SK-N-SH (cell line): ENCODE results near the gene KDM2A. TPM values are rescaled to one million over a fixed set of nuclear protein-coding genes. Genes with fewer than 3 reads are reported as not detected.

ENCODE experiments used
- CTCF ChIA-PET: fragments of 300-600, 350-600 bp; formaldehyde crosslinking; extraction: SDS; loops from one replicate; lab custom pipeline; 2021; lab: Yijun Ruan, JAX
- POLR2A ChIA-PET: fragments of 350-600 bp; sonication (Branson Sonifier 250); formaldehyde crosslinking; extraction: SDS; loops from one replicate; lab custom pipeline; 2020; ENCODE audit warnings: antibody characterized with exemption, inconsistent platforms; lab: Yijun Ruan, JAX
- DNase-seq: peaks from one replicate; pipeline ENCODE4 v3.0.0; 2012
- H2AFZ ChIP-seq: fragments of 200-600 bp; sonication (generic); 2 replicates; pipeline ENCODE4 v1.8.1; 2016; ENCODE audit warnings: antibody characterized with exemption, mild to moderate bottlenecking, low read depth
- H3F3A ChIP-seq: fragments of 200-600 bp; sonication (generic); replicated peaks from 2 replicates; pipeline ENCODE3; 2016; ENCODE audit warnings: antibody characterized with exemption, mild to moderate bottlenecking; ENCODE audit not compliant: insufficient read depth
- H3K27ac ChIP-seq, 2 experiments: fragments of 200-500 bp in 1 of 2; fragments of 200-600 bp in 1 of 2; sonication (Bioruptor generic) in 1 of 2; sonication (generic), shearing (Covaris generic) in 1 of 2; 2 replicates each; pipeline versions ENCODE4 v1.5.1 to v1.6.1; 2014 to 2016; ENCODE audit warnings: low read depth in 2 of 2, inconsistent platforms in 1 of 2, low read length in 1 of 2, mild to moderate bottlenecking in 1 of 2, mixed read lengths in 1 of 2
- H3K27me3 ChIP-seq: fragments of 200-600 bp; sonication (generic), shearing (Covaris generic); 2 replicates; pipeline ENCODE4 v1.6.1; 2016; ENCODE audit warnings: mixed run types; ENCODE audit not compliant: insufficient read depth
- H3K36me3 ChIP-seq, 2 experiments: fragments of 200-500 bp in 1 of 2; fragments of 200-600 bp in 1 of 2; sonication (Bioruptor generic) in 1 of 2; sonication (generic) in 1 of 2; replicated peaks in 1 of 2; 2 replicates each; pipeline versions ENCODE3 to v1.5.1; 2014 to 2016; ENCODE audit warnings: low read length in 1 of 2, mild to moderate bottlenecking in 1 of 2; ENCODE audit not compliant: insufficient read depth in 2 of 2, control insufficient read depth in 1 of 2
- H3K4me1 ChIP-seq, 2 experiments: fragments of 200-500 bp in 1 of 2; fragments of 200-600 bp in 1 of 2; sonication (Bioruptor generic) in 1 of 2; sonication (generic), shearing (Covaris generic) in 1 of 2; 2 replicates each; pipeline versions ENCODE4 v1.5.1 to v1.6.1; 2014 to 2016; ENCODE audit warnings: low read depth in 1 of 2, low read length in 1 of 2, mixed run types in 1 of 2; ENCODE audit not compliant: insufficient read depth in 2 of 2, control insufficient read depth in 1 of 2
- H3K4me2 ChIP-seq: fragments of 200-600 bp; sonication (generic), shearing (Covaris generic); 2 replicates; pipeline ENCODE4 v1.6.1; 2017; ENCODE audit warnings: mixed run types
- H3K4me3 ChIP-seq, 2 experiments: fragments of 200-500 bp in 1 of 2; fragments of 200-600 bp in 1 of 2; sonication (Bioruptor generic) in 1 of 2; sonication (generic), shearing (Covaris generic) in 1 of 2; 2 replicates each; pipeline versions ENCODE4 v1.5.1 to v1.8.1; 2014 to 2016; ENCODE audit warnings: low read depth in 2 of 2, inconsistent platforms in 1 of 2, low read length in 1 of 2, mild to moderate bottlenecking in 1 of 2, mixed read lengths in 1 of 2, moderate library complexity in 1 of 2
- H3K79me2 ChIP-seq: fragments of 200-600 bp; sonication (generic); 2 replicates; pipeline ENCODE4 v1.8.1; 2017; ENCODE audit warnings: mild to moderate bottlenecking; ENCODE audit not compliant: insufficient read depth
- H3K9ac ChIP-seq: fragments of 200-600 bp; sonication (generic); 2 replicates; pipeline ENCODE4 v1.6.1; 2017; ENCODE audit warnings: mixed run types
- H3K9me2 ChIP-seq: fragments of 200-600 bp; sonication (generic); 2 replicates; pipeline ENCODE4 v1.6.1; 2017; ENCODE audit warnings: mixed run types
- H3K9me3 ChIP-seq: fragments of 200-600 bp; sonication (generic); 2 replicates; pipeline ENCODE4 v1.6.1; 2017; ENCODE audit warnings: mixed run types, mild to moderate bottlenecking, moderate library complexity
- H4K20me1 ChIP-seq: fragments of 200-600 bp; sonication (generic); 2 replicates; pipeline ENCODE4 v1.6.1; 2017; ENCODE audit warnings: mild to moderate bottlenecking, mixed run types; ENCODE audit not compliant: insufficient read depth
- ELF1 ChIP-seq: IDR thresholded peaks from 2 replicates; pipeline ENCODE4 v1.4.0; 2012
- FOXJ3 ChIP-seq: sonication (generic); formaldehyde crosslinking; IDR thresholded peaks from 2 replicates; pipeline ENCODE4 v1.5.1; 2020; ENCODE audit warnings: mild to moderate bottlenecking, missing genetic modification reagents
- FOXM1 ChIP-seq: IDR thresholded peaks from 2 replicates; pipeline ENCODE4 v1.4.0; 2012; ENCODE audit warnings: low read depth, mild to moderate bottlenecking
- MEF2A ChIP-seq: IDR thresholded peaks from 2 replicates; pipeline ENCODE4 v1.4.0; 2012; ENCODE audit warnings: low read depth, borderline replicate concordance
- PBX3 ChIP-seq: IDR thresholded peaks from 2 replicates; pipeline ENCODE4; 2012
- POLR2AphosphoS5 ChIP-seq: IDR thresholded peaks from 2 replicates; pipeline ENCODE4 v1.6.1; 2012; ENCODE audit warnings: low read depth, low read length
- RAD21 ChIP-seq: IDR thresholded peaks from 2 replicates; pipeline ENCODE4 v1.6.1; 2012; ENCODE audit warnings: mild to moderate bottlenecking, low read length
- REST ChIP-seq: IDR thresholded peaks from 2 replicates; pipeline ENCODE4 v1.6.1; 2012; ENCODE audit warnings: mild to moderate bottlenecking, low read depth, low read length, moderate library complexity
- SMC3 ChIP-seq: IDR thresholded peaks from 2 replicates; pipeline ENCODE4 v1.6.1; 2012; ENCODE audit warnings: low read depth, low read length, improper control_type of control experiment
- USF1 ChIP-seq: IDR thresholded peaks from 2 replicates; pipeline ENCODE4 v1.4.0; 2012; ENCODE audit warnings: low read depth, borderline replicate concordance
- WGBS: methylation state at CpG from one replicate; pipeline ENCODE4 v1.1.6; 2017; ENCODE audit warnings: low lambda C conversion rate; 5-methylcytosine and 5-hydroxymethylcytosine counted together
- polyA plus RNA-seq, 3 experiments: library from polyadenylated mRNA; depleted of rRNA; stranded (reverse); fragments of >200 nt; gene quantifications; 2 replicates each; pipeline ENCODE4 v1.2.3, GENCODE V29; 2012

Gene KDM2A
- polyA plus RNA-seq, 1 of the 3 experiments (the other 2 are of a cell fraction): 28.4 TPM

GRCh38 chr11:67302571-67303131 is 183.6 kb downstream of the KDM2A start:
- Histone ChIP-seq H3F3A (no peaks in the 10 kb centered on the region), H2AFZ (no peak overlapping the region), H3K4me3 (peak overlapping the region; percentile 87 to 88), H3K9ac (no peak overlapping the region), H3K9me2 (no peaks in the 10 kb centered on the region), H3K27ac (no peak overlapping the region; a peak in 1 of 4 replicates), H3K4me1 (peaks cover 13 to 17% of the 10 kb centered on the region in 2 experiments; a peak in 2 of 4 replicates), H3K36me3 (peaks cover 12 to 37% of the 10 kb centered on the region in 2 experiments), H3K27me3 (no peaks in the 10 kb centered on the region), H3K9me3 (no peaks in the 10 kb centered on the region), H3K4me2 (peak overlapping the region; percentile 92), H3K79me2 (peaks cover 9% of the 10 kb centered on the region; the same call in 1 of the 2 replicates), H4K20me1 (no peaks in the 10 kb centered on the region)
- no peak for DNase-seq
- ChIA-PET CTCF (interaction anchor here (0.7 to 5.1 kb wide), 13 partner anchors 9 to 1234 kb away, joined by 3 to 37 read pairs (median 4); partner anchors contain the start of gene ANKRD13D), POLR2A (interaction anchor here (1.5 to 1.6 kb wide), 2 partner anchors 14 to 15 kb away, joined by 5 to 14 read pairs; partner anchors contain the start of gene ANKRD13D)
- 82% methylated on average over 15 of the region's 23 CpGs for WGBS
- no peak for TF ChIP-seq SMC3

- peak within 1 kb of the TSS; percentile 87 to 88 for H3K4me3 ChIP-seq
- H3K9ac ChIP-seq: peak within 1 kb of the TSS; percentile 84
- POLR2A ChIA-PET: interaction anchor here (1.5 to 1.6 kb wide), 2 partner anchors 14 kb away, joined by 5 to 14 read pairs; partner anchors contain the start of gene ANKRD13D
- no peaks in the 10 kb centered on the region for H3K27me3 ChIP-seq
- DNase-seq: peak; percentile 89
- no peaks in the 10 kb centered on the region for H3K9me3 ChIP-seq
- H2AFZ ChIP-seq: peak within 1 kb of the TSS; percentile 74; the same call in 1 of the 2 replicates
- peak within 1 kb of the TSS; percentile 92 for H3K4me2 ChIP-seq
- H3F3A ChIP-seq: no peaks in the 10 kb centered on the region
- H3K9me2 ChIP-seq: no peaks in the 10 kb centered on the region
- H4K20me1 ChIP-seq: no peaks in the 10 kb centered on the region
- CTCF ChIA-PET: interaction anchor here (0.7 to 5.1 kb wide), 12 partner anchors 10 to 1234 kb away, joined by 3 to 37 read pairs (median 4); partner anchors contain the start of gene ANKRD13D
- TF ChIP-seq PBX3: 0 out of 2 replicates have a peak, but pooled peaks have one; percentile 1
- TF ChIP-seq FOXM1: no peak
- TF ChIP-seq POLR2AphosphoS5: peak; percentile 42; the same call in 1 of the 2 replicates
- no peak for TF ChIP-seq MEF2A
- no peak for TF ChIP-seq USF1
- peak; percentile 61 for TF ChIP-seq ELF1
- TF ChIP-seq REST: 0 out of 2 replicates have a peak, but pooled peaks have one; percentile 2
- TF ChIP-seq FOXJ3 (CRISPR knock-in tag): no peak
- TF ChIP-seq RAD21: no peak
- H3K4me1 ChIP-seq: peaks cover 13 to 17% of the 10 kb centered on the region in 2 experiments; a peak in 2 of 4 replicates
- H3K27ac ChIP-seq: peak within 1 kb of the TSS in 1 of 2 experiments; percentile 65; a peak in 1 of 4 replicates
- WGBS: 0% methylated on average over 5 of the region's 65 CpGs
- H3K79me2 ChIP-seq: peaks cover 5% of the 10 kb centered on the region; the same call in 1 of the 2 replicates
- H3K36me3 ChIP-seq: peaks cover 5 to 41% of the 10 kb centered on the region in 2 experiments
Observed at GRCh38 chr11:67303132-67303834, 184.2 kb downstream of the KDM2A start, which contains the start of gene SSH3. TSS of gene SSH3 (plus strand) at chr11:67303530. CDS start at chr11:67303626, 96 bp downstream.
